ENCODE data around the gene PINLYP.

- TF ChIP-seq, protein P1, sequence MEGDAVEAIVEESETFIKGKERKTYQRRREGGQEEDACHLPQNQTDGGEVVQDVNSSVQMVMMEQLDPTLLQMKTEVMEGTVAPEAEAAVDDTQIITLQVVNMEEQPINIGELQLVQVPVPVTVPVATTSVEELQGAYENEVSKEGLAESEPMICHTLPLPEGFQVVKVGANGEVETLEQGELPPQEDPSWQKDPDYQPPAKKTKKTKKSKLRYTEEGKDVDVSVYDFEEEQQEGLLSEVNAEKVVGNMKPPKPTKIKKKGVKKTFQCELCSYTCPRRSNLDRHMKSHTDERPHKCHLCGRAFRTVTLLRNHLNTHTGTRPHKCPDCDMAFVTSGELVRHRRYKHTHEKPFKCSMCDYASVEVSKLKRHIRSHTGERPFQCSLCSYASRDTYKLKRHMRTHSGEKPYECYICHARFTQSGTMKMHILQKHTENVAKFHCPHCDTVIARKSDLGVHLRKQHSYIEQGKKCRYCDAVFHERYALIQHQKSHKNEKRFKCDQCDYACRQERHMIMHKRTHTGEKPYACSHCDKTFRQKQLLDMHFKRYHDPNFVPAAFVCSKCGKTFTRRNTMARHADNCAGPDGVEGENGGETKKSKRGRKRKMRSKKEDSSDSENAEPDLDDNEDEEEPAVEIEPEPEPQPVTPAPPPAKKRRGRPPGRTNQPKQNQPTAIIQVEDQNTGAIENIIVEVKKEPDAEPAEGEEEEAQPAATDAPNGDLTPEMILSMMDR (IDR thresholded peaks at IDR 0.05) = no peak
- TF ChIP-seq POLR2A (IDR thresholded peaks at IDR 0.05) = no peak
Observed at GRCh38 chr19:43563816-43564457, 11.7 kb upstream of the PINLYP start.

All from right lobe of liver (tissue), 4 donors.